ENCODE data around the gene IFNK.

DNA sequence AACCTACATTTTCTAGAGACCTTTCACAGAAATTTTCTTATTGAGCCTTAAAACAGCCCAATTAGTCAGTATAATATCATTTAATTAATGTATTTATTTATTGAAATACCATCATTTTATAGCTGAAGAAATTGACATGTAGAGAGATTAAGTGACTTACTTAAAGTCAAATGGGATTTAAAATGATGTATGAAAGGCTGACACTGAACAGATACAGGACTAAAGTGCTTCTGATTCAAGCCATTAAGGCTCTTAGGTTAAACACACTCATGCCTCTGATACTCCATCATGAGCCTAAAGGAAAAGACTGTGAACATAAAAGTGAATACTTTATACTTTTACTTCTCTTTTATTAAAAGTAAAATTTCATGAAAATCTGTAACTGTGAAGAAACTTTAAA is 36.4 kb downstream of the IFNK start:
- TF ChIP-seq, protein P1, sequence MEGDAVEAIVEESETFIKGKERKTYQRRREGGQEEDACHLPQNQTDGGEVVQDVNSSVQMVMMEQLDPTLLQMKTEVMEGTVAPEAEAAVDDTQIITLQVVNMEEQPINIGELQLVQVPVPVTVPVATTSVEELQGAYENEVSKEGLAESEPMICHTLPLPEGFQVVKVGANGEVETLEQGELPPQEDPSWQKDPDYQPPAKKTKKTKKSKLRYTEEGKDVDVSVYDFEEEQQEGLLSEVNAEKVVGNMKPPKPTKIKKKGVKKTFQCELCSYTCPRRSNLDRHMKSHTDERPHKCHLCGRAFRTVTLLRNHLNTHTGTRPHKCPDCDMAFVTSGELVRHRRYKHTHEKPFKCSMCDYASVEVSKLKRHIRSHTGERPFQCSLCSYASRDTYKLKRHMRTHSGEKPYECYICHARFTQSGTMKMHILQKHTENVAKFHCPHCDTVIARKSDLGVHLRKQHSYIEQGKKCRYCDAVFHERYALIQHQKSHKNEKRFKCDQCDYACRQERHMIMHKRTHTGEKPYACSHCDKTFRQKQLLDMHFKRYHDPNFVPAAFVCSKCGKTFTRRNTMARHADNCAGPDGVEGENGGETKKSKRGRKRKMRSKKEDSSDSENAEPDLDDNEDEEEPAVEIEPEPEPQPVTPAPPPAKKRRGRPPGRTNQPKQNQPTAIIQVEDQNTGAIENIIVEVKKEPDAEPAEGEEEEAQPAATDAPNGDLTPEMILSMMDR (IDR thresholded peaks at IDR 0.05), result no peak
- TF ChIP-seq, protein P2, sequence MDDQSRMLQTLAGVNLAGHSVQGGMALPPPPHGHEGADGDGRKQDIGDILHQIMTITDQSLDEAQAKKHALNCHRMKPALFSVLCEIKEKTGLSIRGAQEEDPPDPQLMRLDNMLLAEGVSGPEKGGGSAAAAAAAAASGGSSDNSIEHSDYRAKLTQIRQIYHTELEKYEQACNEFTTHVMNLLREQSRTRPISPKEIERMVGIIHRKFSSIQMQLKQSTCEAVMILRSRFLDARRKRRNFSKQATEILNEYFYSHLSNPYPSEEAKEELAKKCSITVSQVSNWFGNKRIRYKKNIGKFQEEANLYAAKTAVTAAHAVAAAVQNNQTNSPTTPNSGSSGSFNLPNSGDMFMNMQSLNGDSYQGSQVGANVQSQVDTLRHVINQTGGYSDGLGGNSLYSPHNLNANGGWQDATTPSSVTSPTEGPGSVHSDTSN (IDR thresholded peaks at IDR 0.05), result no peak
- TF ChIP-seq SREBF2 (IDR thresholded peaks at IDR 0.05) (no peak), TP53 (CRISPR knock-in tag; IDR thresholded peaks at IDR 0.05) (no peak), ESRRA (IDR thresholded peaks at IDR 0.05; ENCODE audit: borderline replicate concordance, low read length) (no peak), RAD21 (conservative IDR thresholded peaks at IDR 0.05 in 1 of 2, IDR thresholded peaks at IDR 0.05 in 1 of 2) (no peak), CEBPB (IDR thresholded peaks at IDR 0.05) (no peak)
- TF ChIP-seq, protein P3, sequence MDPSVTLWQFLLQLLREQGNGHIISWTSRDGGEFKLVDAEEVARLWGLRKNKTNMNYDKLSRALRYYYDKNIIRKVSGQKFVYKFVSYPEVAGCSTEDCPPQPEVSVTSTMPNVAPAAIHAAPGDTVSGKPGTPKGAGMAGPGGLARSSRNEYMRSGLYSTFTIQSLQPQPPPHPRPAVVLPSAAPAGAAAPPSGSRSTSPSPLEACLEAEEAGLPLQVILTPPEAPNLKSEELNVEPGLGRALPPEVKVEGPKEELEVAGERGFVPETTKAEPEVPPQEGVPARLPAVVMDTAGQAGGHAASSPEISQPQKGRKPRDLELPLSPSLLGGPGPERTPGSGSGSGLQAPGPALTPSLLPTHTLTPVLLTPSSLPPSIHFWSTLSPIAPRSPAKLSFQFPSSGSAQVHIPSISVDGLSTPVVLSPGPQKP (IDR thresholded peaks at IDR 0.05; ENCODE audit: low read depth, low read length), result no peak
